Activated CD8-positive, alpha-beta memory T cell treated with anti-CD3 and anti-CD28 coated beads, Interleukin-2, amount 10 ng/mL, durations not matched to agents 7 days and 5 days (primary cell): ENCODE measurements around the gene PDLIM3. TPM values are rescaled to one million over a fixed set of nuclear protein-coding genes. Genes with fewer than 3 reads are reported as not detected.
"Not testable (repeated sequence)": the region's sequence is repeated elsewhere in the genome, so short reads cannot be mapped to it uniquely, and the experiment has no call there.

Experiments used
- ATAC-seq: fragments of 150-1000 bp; cut with Tn5 transposase; one replicate; pipeline ENCODE4 v1.10.0; 2021; ENCODE audit warnings: moderate library complexity
- CTCF ChIA-PET: fragments of 350-600 bp; sonication (Branson Sonifier 250); formaldehyde crosslinking; loops from one replicate; lab custom pipeline; 2021; ENCODE audit warnings: antibody characterized with exemption; lab: Charles Lee
- DNase-seq: peaks from one replicate; pipeline ENCODE4 v3.0.0-alpha.2; 2020
- H3K27ac Mint-ChIP-seq: one replicate; pipeline ENCODE4 v1.8.0; 2021; ENCODE audit warnings: mild to moderate bottlenecking, mixed read lengths
- H3K27me3 Mint-ChIP-seq: one replicate; pipeline ENCODE4 v1.8.0; 2021; ENCODE audit warnings: mixed read lengths
- H3K36me3 Mint-ChIP-seq: one replicate; pipeline ENCODE4 v1.8.0; 2021; ENCODE audit warnings: mild to moderate bottlenecking, mixed read lengths
- H3K4me1 Mint-ChIP-seq: one replicate; pipeline ENCODE4 v1.8.0; 2021; ENCODE audit warnings: mixed read lengths
- H3K4me3 Mint-ChIP-seq: one replicate; pipeline ENCODE4 v1.8.0; 2021; ENCODE audit warnings: mild to moderate bottlenecking, moderate library complexity, mixed read lengths
- H3K9me3 Mint-ChIP-seq: one replicate; pipeline ENCODE4 v1.8.0; 2022; ENCODE audit warnings: low read depth, mixed read lengths
- total RNA-seq, 2 experiments: library from RNA; stranded (reverse); gene quantifications; one replicate each; pipeline ENCODE4 v1.2.3, GENCODE V29; 2021

Gene PDLIM3
- total RNA-seq, 2 experiments from 2014 or later = not detected

DNA sequence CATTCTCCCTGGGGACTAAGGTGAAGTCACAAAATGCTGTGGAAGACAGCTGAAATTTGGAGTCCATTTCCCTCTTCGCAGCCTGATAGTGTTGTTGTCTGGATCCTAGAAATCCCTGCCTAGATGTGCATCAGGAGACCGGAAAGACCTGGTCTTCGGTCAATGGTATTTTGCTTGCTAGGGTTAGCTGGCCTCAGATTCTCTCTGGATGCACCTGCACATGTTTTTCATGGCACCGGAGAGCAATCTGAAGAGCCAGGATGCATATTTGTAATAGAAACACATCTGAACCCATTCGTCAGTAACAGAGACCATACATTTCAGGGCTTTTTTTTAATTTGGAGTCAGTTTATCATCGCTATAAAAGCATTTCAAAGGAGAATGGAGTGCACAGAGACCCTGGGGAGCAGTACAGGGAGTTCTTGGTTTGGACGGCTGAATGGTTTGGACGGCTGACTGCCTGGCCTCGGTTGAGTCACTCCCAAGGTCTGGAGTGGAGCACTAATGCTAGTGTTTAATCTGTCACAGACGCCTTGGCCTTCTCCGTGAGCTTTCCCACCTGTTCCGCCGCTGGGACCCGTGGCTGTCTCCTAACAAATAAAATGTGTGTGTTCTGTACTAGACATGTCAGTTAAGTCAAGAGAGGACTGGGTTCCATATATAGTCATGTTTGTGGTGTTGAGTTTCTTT lies 7.5 kb upstream of the PDLIM3 start:
- Mint-ChIP-seq H3K4me1 (no peaks in the 10 kb centered on the region), H3K27me3 (peaks cover 22% of the 10 kb centered on the region), H3K27ac (no peak overlapping the region), H3K36me3 (no peaks in the 10 kb centered on the region), H3K9me3 (no peaks in the 10 kb centered on the region), H3K4me3 (no peak overlapping the region)
- CTCF ChIA-PET = no interaction called here
- ATAC-seq (no peak), DNase-seq (no peak)

- CTCF ChIA-PET = no interaction called here
- Mint-ChIP-seq H3K27me3 (peaks cover 28% of the 10 kb centered on the region), H3K9me3 (no peaks in the 10 kb centered on the region), H3K36me3 (no peaks in the 10 kb centered on the region), H3K27ac (no peak overlapping the region), H3K4me3 (no peak overlapping the region), H3K4me1 (no peaks in the 10 kb centered on the region)
- ATAC-seq (no peak), DNase-seq (no peak)
These were observed 6.0 kb upstream of the PDLIM3 start for GRCh38 chr4:185541251-185541727.

GRCh38 chr4:185540487-185541120 lies 5.3 kb upstream of the PDLIM3 start:
- Mint-ChIP-seq H3K9me3 (no peaks in the 10 kb centered on the region), H3K4me1 (peaks cover under 1% of the 10 kb centered on the region), H3K4me3 (no peak overlapping the region), H3K27me3 (peaks cover 34% of the 10 kb centered on the region), H3K36me3 (no peaks in the 10 kb centered on the region), H3K27ac (no peak overlapping the region)
- ATAC-seq = no peak
- DNase-seq = no peak
- CTCF ChIA-PET = no interaction called here

- Mint-ChIP-seq H3K27ac (no peak overlapping the region), H3K4me1 (peaks cover 1% of the 10 kb centered on the region), H3K27me3 (peaks cover 35% of the 10 kb centered on the region), H3K36me3 (no peaks in the 10 kb centered on the region), H3K4me3 (no peak overlapping the region), H3K9me3 (no peaks in the 10 kb centered on the region)
- CTCF ChIA-PET = no interaction called here
- ATAC-seq = no peak
- no peak for DNase-seq
These were observed 4.7 kb upstream of the PDLIM3 start for GRCh38 chr4:185540040-185540439.

- ATAC-seq (no peak), DNase-seq (no peak)
- Mint-ChIP-seq H3K4me1 (peaks cover 4% of the 10 kb centered on the region), H3K9me3 (no peaks in the 10 kb centered on the region), H3K27me3 (peaks cover 44% of the 10 kb centered on the region), H3K4me3 (no peak overlapping the region), H3K36me3 (no peaks in the 10 kb centered on the region), H3K27ac (no peak overlapping the region)
- CTCF ChIA-PET = no interaction called here
These were observed 3.5 kb upstream of the PDLIM3 start for GRCh38 chr4:185538806-185539205.

GRCh38 chr4:185536411-185536709 lies 1.1 kb upstream of the PDLIM3 start:
- Mint-ChIP-seq H3K27me3 (peaks cover 43% of the 10 kb centered on the region), H3K4me1 (peaks cover 4% of the 10 kb centered on the region), H3K36me3 (no peaks in the 10 kb centered on the region), H3K9me3 (no peaks in the 10 kb centered on the region), H3K27ac (no peak overlapping the region), H3K4me3 (no peak overlapping the region)
- CTCF ChIA-PET = interaction anchor here (0.9 kb wide), 1 partner anchor 61 kb away, joined by 3 read pairs; no protein-coding TSS in a partner anchor
- no peak for DNase-seq
- ATAC-seq = no peak

DNA sequence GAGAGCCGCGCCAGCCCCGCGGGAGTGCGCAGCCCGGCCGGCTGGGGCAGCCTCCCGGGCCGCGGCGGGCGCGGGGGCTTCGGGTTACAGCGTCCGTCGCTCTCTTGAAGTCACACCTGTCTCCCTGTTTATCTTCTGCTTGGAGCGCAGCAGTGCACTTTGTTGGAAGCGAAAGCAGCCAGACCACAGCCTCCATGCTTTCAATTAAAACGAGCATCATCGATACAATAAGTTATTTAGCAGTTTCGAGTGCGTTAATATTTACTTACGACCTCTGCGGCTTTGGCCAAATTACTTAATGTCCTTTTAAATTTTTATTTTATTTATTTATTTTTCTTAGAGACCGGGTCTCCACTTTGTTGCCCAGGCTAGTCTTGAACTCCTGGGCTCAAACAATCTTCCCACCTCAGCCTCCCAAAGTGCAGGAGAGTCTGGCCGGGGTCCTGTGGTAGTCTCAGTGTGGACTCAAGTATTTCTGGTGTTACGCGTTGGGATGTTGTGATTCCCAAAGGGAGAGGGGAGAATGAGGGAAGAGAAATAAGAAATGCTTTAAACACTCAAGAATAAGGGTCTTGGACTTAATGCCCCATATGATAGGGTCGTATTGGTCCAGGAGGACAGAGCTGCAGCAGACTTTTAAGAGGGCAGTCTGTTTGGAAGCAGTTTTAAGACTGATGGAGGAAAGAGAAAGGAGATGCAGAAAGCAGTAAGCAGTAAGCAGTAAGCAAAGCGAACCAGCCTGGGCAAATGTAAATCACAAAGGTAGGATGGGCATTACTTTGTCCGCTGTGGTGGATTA lies 504 bp upstream of the PDLIM3 start:
- Mint-ChIP-seq H3K4me3 (no peak overlapping the region), H3K27me3 (peaks cover 42% of the 10 kb centered on the region), H3K36me3 (no peaks in the 10 kb centered on the region), H3K4me1 (peaks cover 4% of the 10 kb centered on the region), H3K9me3 (no peaks in the 10 kb centered on the region), H3K27ac (no peak overlapping the region)
- no peak for DNase-seq
- no peak for ATAC-seq
- CTCF ChIA-PET = interaction anchor here (0.9 to 2.1 kb wide), 2 partner anchors 17 to 62 kb away, joined by 3 to 5 read pairs; no protein-coding TSS in a partner anchor

- Mint-ChIP-seq H3K4me3 (no peak overlapping the region), H3K4me1 (peaks cover 4% of the 10 kb centered on the region), H3K36me3 (no peaks in the 10 kb centered on the region), H3K9me3 (no peaks in the 10 kb centered on the region), H3K27ac (no peak overlapping the region), H3K27me3 (peaks cover 47% of the 10 kb centered on the region)
- CTCF ChIA-PET = interaction anchor here (2.1 kb wide), 1 partner anchor 16 kb away, joined by 5 read pairs; no protein-coding TSS in a partner anchor
- DNase-seq (no peak), ATAC-seq (no peak)
These were observed 819 bp downstream of the PDLIM3 start for GRCh38 chr4:185534511-185534865.

GRCh38 chr4:185532795-185533324 lies 2.4 kb downstream of the PDLIM3 start:
- Mint-ChIP-seq H3K27ac (no peak overlapping the region), H3K27me3 (peaks cover 55% of the 10 kb centered on the region), H3K4me1 (peaks cover 4% of the 10 kb centered on the region), H3K36me3 (no peaks in the 10 kb centered on the region), H3K4me3 (no peak overlapping the region), H3K9me3 (no peaks in the 10 kb centered on the region)
- DNase-seq = no peak
- CTCF ChIA-PET = no interaction called here
- no peak for ATAC-seq

GRCh38 chr4:185532293-185532692 lies 3.0 kb downstream of the PDLIM3 start:
- H3K4me3 Mint-ChIP-seq = no peak overlapping the region
- H3K4me1 Mint-ChIP-seq = peaks cover 4% of the 10 kb centered on the region
- ATAC-seq (no peak), DNase-seq (no peak)
- H3K27ac Mint-ChIP-seq = no peak overlapping the region
- no peaks in the 10 kb centered on the region for H3K36me3 Mint-ChIP-seq
- CTCF ChIA-PET = no interaction called here
- H3K27me3 Mint-ChIP-seq = peaks cover 57% of the 10 kb centered on the region
- H3K9me3 Mint-ChIP-seq = no peaks in the 10 kb centered on the region

- DNase-seq, CTCF ChIA-PET, H3K4me3 Mint-ChIP-seq, ATAC-seq, H3K9me3 Mint-ChIP-seq, H3K27ac Mint-ChIP-seq, H3K36me3 Mint-ChIP-seq, H3K4me1 Mint-ChIP-seq: not testable (repeated sequence)
- H3K27me3 Mint-ChIP-seq = peaks cover 61% of the 10 kb centered on the region
These were observed 3.7 kb downstream of the PDLIM3 start for GRCh38 chr4:185531654-185532053.

DNA sequence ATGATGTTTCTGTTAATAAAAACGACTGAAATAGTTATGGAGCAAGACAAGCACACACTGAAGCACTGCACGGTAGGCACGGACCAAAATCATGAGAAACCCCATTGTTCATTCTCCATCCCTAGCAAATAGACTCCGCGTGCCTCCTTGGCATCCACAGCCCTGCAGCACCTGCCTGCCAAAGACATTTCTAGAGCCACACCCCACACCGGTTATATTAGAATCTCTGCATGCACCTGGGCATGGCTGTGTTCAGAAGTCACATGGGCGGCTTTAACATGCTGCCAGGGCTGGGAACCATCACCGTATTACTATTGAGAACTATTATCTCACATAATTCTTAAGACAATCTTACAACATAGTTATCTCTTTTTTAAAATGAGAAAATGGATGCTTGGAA lies 5.9 kb downstream of the PDLIM3 start:
- no peak for DNase-seq
- Mint-ChIP-seq H3K27me3 (peaks cover 60% of the 10 kb centered on the region), H3K4me1 (no peaks in the 10 kb centered on the region), H3K27ac (no peak overlapping the region), H3K9me3 (peaks cover 3% of the 10 kb centered on the region), H3K4me3 (no peak overlapping the region), H3K36me3 (no peaks in the 10 kb centered on the region)
- CTCF ChIA-PET = no interaction called here
- ATAC-seq = no peak
